AML-193 (cell line): ENCODE measurements around the gene ACCSL.
A peak's percentile ranks its signal among the peaks of the same experiment; 100 is the strongest.

Source experiments
- DNase-seq, 2 experiments: peaks; one replicate each; lab custom pipeline; 2025; lab: John Stamatoyannopoulos, UW

The ACCSL gene

GRCh38 chr11:44096360-44097185, 48.8 kb downstream of the ACCSL start:
- DNase-seq, result peak in 1 of 2 experiments; percentile 16

GRCh38 chr11:44097821-44098220, 50.0 kb downstream of the ACCSL start:
- DNase-seq, result no peak

GRCh38 chr11:44101098-44101497, 53.3 kb downstream of the ACCSL start:
- DNase-seq, result no peak

GRCh38 chr11:44104481-44105294, 56.9 kb downstream of the ACCSL start:
- no peak for DNase-seq

GRCh38 chr11:44108260-44108659, 60.5 kb downstream of the ACCSL start:
- DNase-seq, result no peak
